ENCODE measurements around the gene RACK1. TPM values are rescaled to one million over a fixed set of nuclear protein-coding genes. Genes with fewer than 3 reads are reported as not detected.

RACK1 gene
- total RNA-seq, 1 donor from 2014 or later: 1,656 TPM

DNA sequence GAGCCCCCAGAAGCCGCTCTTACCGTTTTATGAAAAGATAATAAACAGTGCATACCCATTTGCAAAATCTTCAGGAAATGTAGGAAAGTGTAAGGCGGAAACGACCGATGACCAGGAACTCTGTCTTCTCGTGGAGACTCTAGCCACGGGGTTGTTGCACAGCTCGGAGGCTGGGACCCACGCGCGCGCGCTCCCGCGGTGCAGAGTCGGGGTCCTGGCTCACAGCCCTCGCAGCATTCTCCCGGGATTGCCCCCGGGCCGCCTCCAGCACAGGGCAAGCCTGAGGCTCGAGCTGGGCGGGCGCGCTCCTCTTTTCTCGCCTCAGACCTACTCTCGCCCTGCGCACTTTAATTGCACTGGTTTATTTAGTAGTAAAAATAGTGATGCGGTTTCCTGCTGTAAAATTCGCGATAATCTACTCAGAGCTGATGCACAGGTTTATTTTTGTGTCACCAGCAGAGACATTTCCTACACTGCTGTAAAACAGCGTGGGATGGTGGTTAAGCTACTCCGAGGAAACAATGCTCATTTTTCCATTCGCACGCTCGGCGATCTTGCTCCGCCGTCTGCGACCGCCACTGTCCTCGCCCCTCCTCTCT is 54.2 kb downstream of the RACK1 start:
- Histone ChIP-seq H2AFZ (ENCODE audit: low read depth, low read length) (peak overlapping the region; percentile 86), H4K20me1 (ENCODE audit: insufficient read depth, low read length) (peaks cover 3% of the 10 kb centered on the region), H3K4me2 (ENCODE audit: low read length) (peak overlapping the region; percentile 91), H3K27ac (ENCODE audit: low read depth, low read length) (no peak overlapping the region), H3K36me3 (ENCODE audit: insufficient read depth, low read length) (no peaks in the 10 kb centered on the region), H3K27me3 (ENCODE audit: insufficient read depth, low read length) (no peaks in the 10 kb centered on the region), H3K4me1 (ENCODE audit: insufficient read depth, low read length) (peaks cover 22% of the 10 kb centered on the region), H3K79me2 (ENCODE audit: insufficient read depth, low read length) (no peaks in the 10 kb centered on the region), H3K9me3 (ENCODE audit: insufficient read depth, low read depth, low read length) (no peaks in the 10 kb centered on the region), H3K4me3 (ENCODE audit: insufficient read depth, low read depth, low read length) (peak overlapping the region; percentile 76), H3K9ac (ENCODE audit: low read length) (peak overlapping the region; percentile 72)
- Mint-ChIP-seq H3K27ac (ENCODE audit: unreplicated experiment) (peak overlapping the region; percentile 95), H3K9me3 (ENCODE audit: unreplicated experiment) (peaks cover 2% of the 10 kb centered on the region), H3K4me3 (ENCODE audit: unreplicated experiment) (peak overlapping the region; percentile 91), H3K36me3 (ENCODE audit: low read depth, unreplicated experiment) (no peaks in the 10 kb centered on the region), H3K27me3 (ENCODE audit: low read depth, unreplicated experiment) (no peaks in the 10 kb centered on the region), H3K4me1 (ENCODE audit: low read depth, unreplicated experiment) (no peaks in the 10 kb centered on the region)
- DNase-seq (ENCODE audit: low read depth) (no peak), FAIRE-seq (no peak)
- no peak for TF ChIP-seq EZH2 (IDR thresholded peaks at IDR 0.05; ENCODE audit: insufficient read depth, low read length)
- TF ChIP-seq, protein P1, sequence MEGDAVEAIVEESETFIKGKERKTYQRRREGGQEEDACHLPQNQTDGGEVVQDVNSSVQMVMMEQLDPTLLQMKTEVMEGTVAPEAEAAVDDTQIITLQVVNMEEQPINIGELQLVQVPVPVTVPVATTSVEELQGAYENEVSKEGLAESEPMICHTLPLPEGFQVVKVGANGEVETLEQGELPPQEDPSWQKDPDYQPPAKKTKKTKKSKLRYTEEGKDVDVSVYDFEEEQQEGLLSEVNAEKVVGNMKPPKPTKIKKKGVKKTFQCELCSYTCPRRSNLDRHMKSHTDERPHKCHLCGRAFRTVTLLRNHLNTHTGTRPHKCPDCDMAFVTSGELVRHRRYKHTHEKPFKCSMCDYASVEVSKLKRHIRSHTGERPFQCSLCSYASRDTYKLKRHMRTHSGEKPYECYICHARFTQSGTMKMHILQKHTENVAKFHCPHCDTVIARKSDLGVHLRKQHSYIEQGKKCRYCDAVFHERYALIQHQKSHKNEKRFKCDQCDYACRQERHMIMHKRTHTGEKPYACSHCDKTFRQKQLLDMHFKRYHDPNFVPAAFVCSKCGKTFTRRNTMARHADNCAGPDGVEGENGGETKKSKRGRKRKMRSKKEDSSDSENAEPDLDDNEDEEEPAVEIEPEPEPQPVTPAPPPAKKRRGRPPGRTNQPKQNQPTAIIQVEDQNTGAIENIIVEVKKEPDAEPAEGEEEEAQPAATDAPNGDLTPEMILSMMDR (IDR thresholded peaks at IDR 0.05; ENCODE audit: insufficient read depth, low read depth, low read length): no peak

DNA sequence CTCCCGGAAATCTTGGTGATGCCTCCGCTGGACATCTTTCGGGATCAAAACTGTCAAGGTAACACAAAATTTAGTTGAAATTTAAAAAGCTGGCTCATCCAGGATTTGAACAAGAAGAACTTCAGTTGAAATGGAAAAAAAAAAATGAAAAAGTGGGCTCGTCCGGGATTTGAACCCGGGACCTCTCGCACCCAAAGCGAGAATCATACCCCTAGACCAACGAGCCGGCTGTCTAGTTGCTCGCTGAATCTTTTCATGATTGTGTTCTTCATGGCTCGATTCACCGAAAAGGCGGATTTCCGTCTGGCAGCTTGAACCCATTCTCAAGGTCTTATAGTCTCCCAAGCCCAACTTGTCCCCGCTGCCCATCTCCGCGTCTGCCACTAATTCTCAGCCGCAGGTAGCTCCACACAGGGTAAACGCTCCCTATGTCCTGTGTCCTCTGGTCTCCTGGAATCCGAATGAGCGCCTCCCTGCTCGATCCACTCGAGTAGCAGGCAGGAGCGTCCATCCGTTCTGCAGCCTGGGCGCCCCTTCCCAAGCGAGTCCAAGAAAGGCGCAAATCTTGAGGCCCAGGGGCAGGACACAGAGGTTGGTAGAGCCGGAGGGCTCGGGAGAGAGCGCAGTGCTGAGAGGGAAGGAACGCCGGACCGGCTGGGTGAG is 54.9 kb downstream of the RACK1 start:
- no peaks in the 10 kb centered on the region for H3K27me3 ChIP-seq (ENCODE audit: insufficient read depth, low read length)
- H3K27ac Mint-ChIP-seq (ENCODE audit: unreplicated experiment): peak overlapping the region; percentile 95
- peak overlapping the region; percentile 91 for H3K4me2 ChIP-seq (ENCODE audit: low read length)
- H2AFZ ChIP-seq (ENCODE audit: low read depth, low read length): peak overlapping the region; percentile 86
- peak overlapping the region; percentile 91 for H3K4me3 Mint-ChIP-seq (ENCODE audit: unreplicated experiment)
- H3K36me3 ChIP-seq (ENCODE audit: insufficient read depth, low read length): no peaks in the 10 kb centered on the region
- H3K36me3 Mint-ChIP-seq (ENCODE audit: low read depth, unreplicated experiment): no peaks in the 10 kb centered on the region
- H3K4me3 ChIP-seq (ENCODE audit: insufficient read depth, low read depth, low read length): peak overlapping the region; percentile 76
- peaks cover 22% of the 10 kb centered on the region for H3K4me1 ChIP-seq (ENCODE audit: insufficient read depth, low read length)
- peaks cover 3% of the 10 kb centered on the region for H4K20me1 ChIP-seq (ENCODE audit: insufficient read depth, low read length)
- no peaks in the 10 kb centered on the region for H3K79me2 ChIP-seq (ENCODE audit: insufficient read depth, low read length)
- no peaks in the 10 kb centered on the region for H3K27me3 Mint-ChIP-seq (ENCODE audit: low read depth, unreplicated experiment)
- DNase-seq (ENCODE audit: low read depth) (no peak), FAIRE-seq (no peak)
- peak overlapping the region; percentile 72 for H3K9ac ChIP-seq (ENCODE audit: low read length)
- H3K9me3 Mint-ChIP-seq (ENCODE audit: unreplicated experiment): peaks cover 2% of the 10 kb centered on the region
- no peaks in the 10 kb centered on the region for H3K4me1 Mint-ChIP-seq (ENCODE audit: low read depth, unreplicated experiment)
- no peak for TF ChIP-seq EZH2 (IDR thresholded peaks at IDR 0.05; ENCODE audit: insufficient read depth, low read length)
- TF ChIP-seq, protein P1 (IDR thresholded peaks at IDR 0.05; ENCODE audit: insufficient read depth, low read depth, low read length): no peak
- peak overlapping the region; percentile 28 for H3K27ac ChIP-seq (ENCODE audit: low read depth, low read length)
- H3K9me3 ChIP-seq (ENCODE audit: insufficient read depth, low read depth, low read length): no peaks in the 10 kb centered on the region

Measured in astrocyte (in vitro differentiated cells and primary cell).